Heart right ventricle (tissue), 16 donors: ENCODE data around the gene TBC1D8. TPM values are rescaled to one million over a fixed set of nuclear protein-coding genes. Genes with fewer than 3 reads are reported as not detected.

Source experiments
- ATAC-seq, 8 donors: fragments of 200-7000 bp; cut with Tn5 transposase; one replicate each; pipeline ENCODE4 v1.9.1; 2020; ENCODE audit warnings: mild to moderate bottlenecking in 8 of 8, moderate library complexity in 8 of 8, moderate number of reproducible peaks in 1 of 8
- DNase-seq, 2 donors: peaks; one replicate each; pipeline ENCODE4 v3.0.0-alpha.2; 2020
- H3K27ac ChIP-seq, 10 donors: fragments of 200-600 bp; sonication (generic) in 2 of 10; one replicate each; pipeline versions ENCODE4 v1.5.0 to v1.8.0; 2020 to 2022; ENCODE audit warnings: mild to moderate bottlenecking in 3 of 10
- H3K27me3 ChIP-seq, 7 donors: fragments of 200-600 bp; one replicate each; pipeline ENCODE4 v1.8.0; 2021 to 2022; ENCODE audit warnings: mild to moderate bottlenecking in 2 of 7
- H3K36me3 ChIP-seq, 9 donors: fragments of 200-600 bp; sonication (generic) in 1 of 9; one replicate each; pipeline versions ENCODE4 v1.5.0 to v1.8.0; 2020 to 2022; ENCODE audit warnings: mild to moderate bottlenecking in 2 of 9
- H3K4me1 ChIP-seq, 9 donors: fragments of 200-600 bp; sonication (generic) in 1 of 9; one replicate each; pipeline versions ENCODE4 v1.5.0 to v1.8.0; 2020 to 2022; ENCODE audit warnings: mild to moderate bottlenecking in 4 of 9
- H3K4me3 ChIP-seq, 10 donors: fragments of 200-600 bp; sonication (generic) in 2 of 10; one replicate each; pipeline versions ENCODE4 v1.5.0 to v1.8.0; 2020 to 2022; ENCODE audit warnings: mild to moderate bottlenecking in 7 of 10, moderate library complexity in 2 of 10
- H3K9me3 ChIP-seq, 11 donors: fragments of 200-600 bp in 10 of 11; sonication (generic) in 2 of 11; one replicate each; pipeline versions ENCODE4 v1.5.0 to v1.8.0; 2013 to 2022; ENCODE audit warnings: mild to moderate bottlenecking in 2 of 11, control low read depth in 1 of 11, moderate library complexity in 1 of 11
- WGBS, 2 donors: extraction: QIAGEN DNeasy Blood & Tissue Kit; methylation state at CpG; one replicate each; pipeline ENCODE4 v1.1.7; 2013; ENCODE audit warnings: inconsistent platforms in 1 of 2; 5-methylcytosine and 5-hydroxymethylcytosine counted together
- intact Hi-C, 10 donors: fragments of 100-400 bp; cut with DNase I; formaldehyde crosslinking; loops; one replicate each; pipeline versions ENCODE4 v1.11.1 to v1.14.2; 2022
- polyA plus RNA-seq, 2 donors: library from polyadenylated mRNA; stranded (reverse); fragments of 200-250 nt; gene quantifications; one replicate each; pipeline ENCODE4 v1.2.3, GENCODE V29; 2013
- total RNA-seq, 10 donors: library from RNA; stranded (reverse); fragmentation: NEBNext Ultra II Directional in 3 of 10; extraction: Animal tissue kit (Norgen Biotek cat#: 25700) in 3 of 10; gene quantifications; one replicate each; pipeline versions ENCODE4 v1.2.1 to v1.2.4, GENCODE V29; 2021 to 2023
- TF ChIP-seq, protein P1 (sequence below), 9 donors: fragments of 200-600 bp; sonication (generic) in 2 of 9; IDR thresholded peaks; one replicate each; pipeline versions ENCODE4 v1.5.0 to v1.8.0; 2021 to 2022; ENCODE audit warnings: antibody characterized with exemption in 9 of 9, mild to moderate bottlenecking in 5 of 9, moderate library complexity in 1 of 9
- donor health status: Arrhythmogenic right ventricular cardiomyopathy.
- donor health status: ischemic (EF 13 %, LVEDD 7.1; RV severe dilation, severe dysfunction).
- donor health status: healthy with polysubstance abuse.
- donor health status: DM: no; HTN: yes; CAD: no.
- donor health status: DM: no; HTN: no; CAD: no.
- donor health status: ischemic (EF 25% LVEDD 6.9; RV normal size, moderate dysfunction).
- donor health status: ischemic (EF 25% LVEDD 5.7; RV mildly dilated, moderate dysfunction).
- donor health status: healthy.
- donor health status: DM: yes; HTN: yes; CAD: no.
- donor health status: Ischemic cardiomyopathy.
- donor health status: ischemic (EF 35%, LVEDD 5.7; RV mildly dilated, moderate dysfunction).
- donor health status: nonischemic (EF 11% LVEDD 7.7; RV severe dilation, severe dysfunction).
- donor health status: DM: yes; HTN: yes; CAD: no.
- donor health status: PGD.
- donor health status: ischemic (EF 29% LVEDD 5.4; RV normal size, mild dysfunction).
- donor health status: nonischemic (EF 23%, LVEDD 6.1; RV moderate dilation, normal function).

The TBC1D8 gene
- total and polyA plus RNA-seq, 12 donors, result 24.0 to 69.5 (median 55.5) TPM

DNA sequence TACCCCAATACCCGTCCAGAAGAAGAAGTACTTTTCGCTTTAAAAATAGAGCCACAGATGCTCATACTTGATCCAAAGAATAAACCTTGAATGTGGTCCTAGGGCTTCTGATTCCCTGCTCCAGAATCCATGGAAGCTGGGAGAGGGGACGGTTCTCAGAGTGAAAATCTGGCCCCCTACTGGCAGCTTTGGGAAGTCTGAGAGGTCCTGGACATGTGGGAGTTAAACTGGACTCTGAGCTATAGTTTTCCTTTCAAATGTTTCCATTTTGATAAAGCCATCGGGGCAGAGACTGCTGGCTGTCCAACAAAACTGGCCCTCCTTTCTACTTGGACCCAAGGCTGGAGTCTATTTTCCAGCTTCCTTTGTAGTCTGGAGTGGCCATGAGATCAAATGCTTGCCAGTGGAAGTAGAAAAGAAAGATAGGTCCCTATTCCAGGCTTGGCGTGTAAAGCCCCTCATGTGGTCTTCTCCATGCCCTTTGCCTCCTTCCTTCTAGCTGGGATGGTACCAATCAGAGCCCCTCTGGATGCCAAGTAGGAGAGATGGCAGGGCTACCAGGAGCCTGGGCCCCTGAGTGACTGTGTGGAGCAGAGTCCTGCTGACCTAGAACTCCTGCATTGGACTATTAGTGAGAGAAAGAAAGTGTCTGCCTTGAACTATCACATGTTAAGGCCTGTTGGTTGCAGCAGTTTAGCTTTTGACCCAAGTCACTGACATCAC is 37.7 kb upstream of the TBC1D8 start:
- ATAC-seq (no peak), DNase-seq (no peak)
- TF ChIP-seq, protein P1, sequence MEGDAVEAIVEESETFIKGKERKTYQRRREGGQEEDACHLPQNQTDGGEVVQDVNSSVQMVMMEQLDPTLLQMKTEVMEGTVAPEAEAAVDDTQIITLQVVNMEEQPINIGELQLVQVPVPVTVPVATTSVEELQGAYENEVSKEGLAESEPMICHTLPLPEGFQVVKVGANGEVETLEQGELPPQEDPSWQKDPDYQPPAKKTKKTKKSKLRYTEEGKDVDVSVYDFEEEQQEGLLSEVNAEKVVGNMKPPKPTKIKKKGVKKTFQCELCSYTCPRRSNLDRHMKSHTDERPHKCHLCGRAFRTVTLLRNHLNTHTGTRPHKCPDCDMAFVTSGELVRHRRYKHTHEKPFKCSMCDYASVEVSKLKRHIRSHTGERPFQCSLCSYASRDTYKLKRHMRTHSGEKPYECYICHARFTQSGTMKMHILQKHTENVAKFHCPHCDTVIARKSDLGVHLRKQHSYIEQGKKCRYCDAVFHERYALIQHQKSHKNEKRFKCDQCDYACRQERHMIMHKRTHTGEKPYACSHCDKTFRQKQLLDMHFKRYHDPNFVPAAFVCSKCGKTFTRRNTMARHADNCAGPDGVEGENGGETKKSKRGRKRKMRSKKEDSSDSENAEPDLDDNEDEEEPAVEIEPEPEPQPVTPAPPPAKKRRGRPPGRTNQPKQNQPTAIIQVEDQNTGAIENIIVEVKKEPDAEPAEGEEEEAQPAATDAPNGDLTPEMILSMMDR (IDR thresholded peaks at IDR 0.05), result peak in 8 of 9 donors; percentile 38 to 57 (median 50)
- no peaks in the 10 kb centered on the region for H3K27me3 ChIP-seq
- no peak overlapping the region for H3K27ac ChIP-seq
- peaks cover 0 to 12% (median 0%) of the 10 kb centered on the region in 9 donors for H3K4me1 ChIP-seq
- peaks cover 0 to 23% (median 0%) of the 10 kb centered on the region in 11 donors for H3K9me3 ChIP-seq
- intact Hi-C loops, result no loop called here
- 55 to 65% methylated on average over 5 of the region's 5 CpGs for WGBS, 2 donors
- H3K36me3 ChIP-seq, result no peaks in the 10 kb centered on the region
- H3K4me3 ChIP-seq, result no peak overlapping the region

DNA sequence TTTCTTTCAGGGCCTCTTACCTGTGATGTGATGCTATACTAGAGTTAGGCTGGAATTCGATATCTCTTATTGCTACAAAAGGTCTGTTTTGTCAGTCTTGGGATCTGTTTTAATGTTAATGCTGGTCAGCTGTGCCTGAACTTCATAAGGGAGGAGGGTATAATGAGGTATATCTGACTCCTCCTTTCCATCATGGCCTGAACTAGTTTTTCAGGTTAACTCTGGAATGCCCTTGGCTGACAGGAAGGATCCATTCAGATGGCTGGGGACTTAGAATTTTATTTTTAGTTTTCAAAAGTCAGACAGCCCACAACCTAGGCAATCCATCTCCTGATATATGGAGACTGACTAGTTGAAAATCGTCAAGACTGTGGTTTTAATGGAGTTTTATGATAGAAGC is 35.9 kb upstream of the TBC1D8 start:
- Histone ChIP-seq H3K4me3 (no peak overlapping the region), H3K27me3 (no peaks in the 10 kb centered on the region), H3K4me1 (peaks cover 0 to 10% (median 0%) of the 10 kb centered on the region in 9 donors), H3K9me3 (peaks cover 0 to 23% (median 0%) of the 10 kb centered on the region in 11 donors), H3K36me3 (no peaks in the 10 kb centered on the region), H3K27ac (no peak overlapping the region)
- intact Hi-C loops, result no loop called here
- ATAC-seq, result no peak
- no peak for DNase-seq
- TF ChIP-seq, protein P1 (IDR thresholded peaks at IDR 0.05), result no peak
- 92 to 97% methylated on average over 2 of the region's 2 CpGs for whole genome bisulfite sequencing, 2 donors

DNA sequence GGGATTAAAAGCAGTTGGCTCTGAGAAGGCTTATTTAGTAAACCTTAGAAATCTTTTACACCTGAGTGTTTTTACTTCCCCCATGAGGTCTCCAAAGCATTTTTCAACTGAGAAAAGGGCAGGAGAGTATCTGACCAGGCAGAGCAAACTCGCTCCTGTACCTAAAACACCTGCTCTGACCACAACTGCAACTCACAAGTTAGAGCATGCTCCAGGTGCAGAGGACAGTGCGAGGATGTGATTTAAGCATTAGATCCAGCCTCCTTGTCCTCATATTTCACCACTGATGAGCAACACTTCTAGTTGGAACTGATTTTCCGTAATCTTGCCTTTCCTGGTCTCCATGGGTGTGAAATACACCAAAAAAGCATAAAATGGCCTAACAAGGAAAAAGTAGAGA is 34.5 kb upstream of the TBC1D8 start:
- H3K27me3 ChIP-seq, result no peaks in the 10 kb centered on the region
- no peaks in the 10 kb centered on the region for H3K4me1 ChIP-seq
- no peak overlapping the region for H3K27ac ChIP-seq
- no peak for ATAC-seq
- H3K36me3 ChIP-seq, result no peaks in the 10 kb centered on the region
- no peak for DNase-seq
- no peak overlapping the region for H3K4me3 ChIP-seq
- intact Hi-C loops, result no loop called here
- peaks cover 0 to 23% (median 0%) of the 10 kb centered on the region in 11 donors for H3K9me3 ChIP-seq
- WGBS, 2 donors, result 97 to 99% methylated on average over 3 of the region's 3 CpGs
- TF ChIP-seq, protein P1 (IDR thresholded peaks at IDR 0.05), result no peak

DNA sequence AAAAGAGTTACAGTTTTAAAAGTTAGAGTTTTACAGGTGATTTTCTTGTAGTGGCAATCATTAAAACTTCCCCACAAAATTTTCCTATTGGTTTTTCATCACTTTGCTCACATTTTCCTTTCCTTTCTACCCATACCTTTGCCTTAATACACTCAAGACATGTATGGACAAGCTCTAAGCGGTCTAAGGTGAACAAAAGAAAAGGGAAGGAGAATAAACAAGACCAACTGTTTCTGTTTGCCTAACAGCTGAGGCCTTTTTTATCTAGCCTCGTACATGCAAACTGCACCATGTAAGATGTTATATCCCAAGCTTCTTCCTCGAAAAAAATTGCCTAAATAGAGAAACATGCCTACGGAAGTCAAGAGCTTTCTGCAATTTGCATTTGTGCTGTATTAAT is 33.9 kb upstream of the TBC1D8 start:
- intact Hi-C loops, result no loop called here
- H3K4me3 ChIP-seq, result no peak overlapping the region
- H3K9me3 ChIP-seq, result peaks cover 0 to 23% (median 0%) of the 10 kb centered on the region in 11 donors
- TF ChIP-seq, protein P1 (IDR thresholded peaks at IDR 0.05), result no peak
- 91% methylated on average over 4 of the region's 4 CpGs for WGBS, 2 donors
- DNase-seq, result no peak
- no peaks in the 10 kb centered on the region for H3K4me1 ChIP-seq
- ATAC-seq, result no peak
- no peak overlapping the region for H3K27ac ChIP-seq
- H3K36me3 ChIP-seq, result no peaks in the 10 kb centered on the region
- H3K27me3 ChIP-seq, result no peaks in the 10 kb centered on the region
